Measurements from ENCODE around the gene SLC10A7.

Gene SLC10A7

GRCh38 chr4:146294776-146295175, 227.0 kb downstream of the SLC10A7 start:
- no peak for DNase-seq

GRCh38 chr4:146292508-146292907, 229.2 kb downstream of the SLC10A7 start:
- no peak for DNase-seq

DNA sequence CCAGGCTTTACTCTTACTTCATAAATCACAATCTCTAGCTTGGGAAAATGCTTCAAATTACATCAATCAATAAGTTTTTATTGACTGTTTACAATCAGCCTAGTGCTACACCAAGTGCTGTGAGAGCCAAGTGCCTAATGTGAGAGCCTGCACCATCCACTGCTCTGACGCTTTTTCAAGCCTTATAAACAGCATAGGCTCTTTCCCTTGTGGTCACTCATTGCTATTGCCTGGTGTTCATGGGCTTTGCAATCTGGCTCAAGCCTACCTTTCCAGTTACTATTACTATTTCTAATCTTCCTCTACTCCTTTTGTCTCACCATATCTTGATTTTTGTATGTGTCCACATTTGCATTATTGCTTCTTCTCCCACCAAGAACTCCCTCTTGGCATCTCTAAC, 230.4 kb downstream of the SLC10A7 start:
- DNase-seq = no peak

DNA sequence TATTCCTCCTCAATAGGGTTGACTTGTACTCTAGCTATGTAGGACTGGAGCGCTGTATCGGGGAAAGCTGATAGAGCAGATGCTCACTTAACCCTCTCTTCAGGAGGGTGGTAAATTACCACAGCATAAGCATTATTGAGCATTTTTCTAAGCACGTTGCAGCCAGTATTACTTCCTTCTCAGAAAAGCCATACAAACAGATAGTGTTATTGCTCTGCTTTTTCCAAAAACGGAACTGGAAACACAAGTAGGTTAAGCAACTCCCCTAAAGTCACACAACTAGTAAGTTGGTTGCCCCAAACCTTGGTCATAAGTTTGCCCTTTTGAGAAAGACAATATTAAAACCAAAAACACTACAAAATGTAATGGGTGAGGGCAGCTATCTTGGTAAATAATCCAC, 233.5 kb downstream of the SLC10A7 start:
- no peak for DNase-seq

GRCh38 chr4:146285037-146285436, 236.7 kb downstream of the SLC10A7 start:
- DNase-seq = no peak

- no peak for DNase-seq
These were observed 237.7 kb downstream of the SLC10A7 start for GRCh38 chr4:146283758-146284651.

DNA sequence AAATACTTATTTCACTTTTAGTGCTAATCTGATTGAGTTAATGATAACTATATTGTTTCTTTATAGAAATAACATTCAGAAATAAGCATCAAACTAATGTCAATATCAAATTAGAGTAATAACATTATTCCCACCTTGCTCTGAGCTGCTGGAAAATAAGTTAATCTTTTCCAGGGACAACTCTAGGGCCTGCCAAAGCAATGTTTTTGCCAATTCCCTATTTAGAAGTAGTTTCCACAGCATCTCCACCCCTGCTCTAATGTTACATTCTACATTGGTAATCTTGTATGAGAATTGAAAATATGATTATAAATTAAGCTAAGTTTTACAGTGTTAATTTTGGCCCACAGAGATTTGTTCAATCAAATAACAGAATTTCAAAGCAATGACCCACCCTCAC, 239.1 kb downstream of the SLC10A7 start:
- DNase-seq = no peak

- DNase-seq = no peak
These were observed 242.8 kb downstream of the SLC10A7 start for GRCh38 chr4:146278986-146279385.

GRCh38 chr4:146275370-146275769, 246.4 kb downstream of the SLC10A7 start:
- no peak for DNase-seq

DNA sequence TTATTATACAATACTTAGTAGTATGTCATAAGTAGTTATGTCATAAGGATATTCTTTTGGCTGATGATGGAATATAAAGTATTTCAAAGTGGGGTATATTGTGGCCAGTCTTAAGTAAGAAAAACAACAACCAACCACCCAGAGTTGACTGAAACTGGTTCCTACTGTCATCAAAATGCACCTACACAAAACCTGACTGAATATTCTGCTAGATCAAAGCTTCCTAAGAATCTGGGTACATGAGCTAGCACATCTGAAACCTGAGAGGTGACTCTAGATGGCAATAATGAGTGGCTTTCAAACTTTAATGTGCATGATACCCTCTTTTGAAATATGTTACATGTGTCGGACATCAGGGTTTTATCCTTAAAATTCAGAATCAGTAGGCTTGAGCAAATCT, 247.0 kb downstream of the SLC10A7 start:
- no peak for DNase-seq

- no peak for DNase-seq
These were observed 248.4 kb downstream of the SLC10A7 start for GRCh38 chr4:146273204-146273901.

- DNase-seq = no peak
These were observed 250.3 kb downstream of the SLC10A7 start for GRCh38 chr4:146271466-146271865.

- DNase-seq = no peak
These were observed 252.5 kb downstream of the SLC10A7 start for GRCh38 chr4:146269228-146269653.

DNA sequence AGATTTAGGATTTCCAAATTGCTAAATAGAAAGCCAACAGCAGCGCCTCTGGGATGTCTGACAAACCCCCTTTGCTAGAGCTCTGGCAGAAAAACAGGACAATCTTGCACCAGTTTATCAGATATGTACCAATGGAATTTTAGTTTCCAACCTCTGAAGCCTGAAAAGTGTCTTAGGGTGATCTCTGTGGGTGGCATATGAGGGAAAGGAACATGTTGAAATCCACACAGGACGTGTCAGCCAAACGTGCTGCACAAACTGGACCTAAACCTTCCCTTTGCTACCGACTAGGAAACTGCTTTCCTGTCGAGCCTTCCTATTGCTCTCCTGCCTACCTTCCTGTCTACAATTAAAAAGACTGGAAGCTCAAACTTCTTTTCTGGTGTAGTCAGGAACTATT, 253.9 kb downstream of the SLC10A7 start:
- DNase-seq = no peak

GRCh38 chr4:146265950-146266490, 255.7 kb downstream of the SLC10A7 start:
- no peak for DNase-seq

- no peak for DNase-seq
These were observed 257.9 kb downstream of the SLC10A7 start for GRCh38 chr4:146263793-146264192.

DNA sequence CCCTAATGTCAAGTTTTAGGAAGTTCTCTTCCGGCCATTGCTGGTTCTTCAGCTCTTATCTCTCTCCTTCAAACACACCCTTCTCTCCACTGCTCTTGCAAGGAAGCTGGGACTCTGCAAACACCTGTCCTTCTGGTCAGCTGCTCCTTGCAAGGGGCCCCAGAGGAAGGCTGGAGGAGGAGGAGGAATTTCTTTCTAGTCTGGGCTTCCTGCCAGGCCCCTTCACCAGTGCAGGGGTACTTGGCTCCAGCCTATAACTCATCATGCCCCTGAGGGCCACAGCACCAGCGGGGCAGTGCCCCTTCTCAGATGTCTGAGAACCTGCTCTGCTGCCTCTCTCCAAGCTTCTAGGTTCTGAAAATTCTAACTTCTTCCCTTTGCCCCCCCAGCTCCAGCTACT, 260.7 kb downstream of the SLC10A7 start:
- no peak for DNase-seq

- no peak for DNase-seq
These were observed 261.2 kb downstream of the SLC10A7 start for GRCh38 chr4:146260521-146260920.

DNA sequence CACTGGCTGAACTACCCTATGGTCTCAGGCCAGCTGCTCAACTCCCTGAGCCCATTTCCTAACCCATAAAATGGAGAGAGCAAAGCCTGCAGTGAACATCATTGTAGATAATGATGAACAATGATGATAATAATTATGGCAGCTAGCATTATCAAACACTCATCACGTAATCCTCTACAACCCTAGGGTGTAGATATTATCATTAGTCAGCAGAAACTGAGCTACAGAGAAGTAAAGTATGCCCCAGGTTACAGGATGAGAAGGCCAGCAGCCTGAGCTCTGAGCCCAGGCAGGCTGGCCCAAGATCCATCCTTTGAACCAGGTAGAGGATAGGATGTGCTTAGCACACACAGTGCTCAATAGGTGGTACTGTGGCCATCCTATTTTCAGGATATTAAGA, 264.2 kb downstream of the SLC10A7 start:
- no peak for DNase-seq

DNA sequence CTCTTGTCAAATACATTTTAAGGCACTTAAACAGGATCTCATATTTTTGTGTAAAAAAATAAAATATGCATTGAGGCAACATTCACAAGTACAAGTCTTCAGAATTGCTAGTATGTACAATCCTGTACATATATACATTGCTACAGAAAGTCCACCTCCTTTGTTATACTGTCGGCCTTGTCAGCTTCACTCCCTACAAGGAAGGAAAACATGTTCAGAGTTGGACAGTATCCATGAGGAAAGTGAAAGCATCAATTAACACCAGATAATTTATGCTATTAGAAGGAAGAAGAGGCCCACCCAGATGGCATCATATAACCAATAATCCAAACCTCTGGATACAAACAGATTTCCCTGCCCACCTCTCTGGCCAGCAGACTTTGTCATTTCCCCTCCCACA, 265.4 kb downstream of the SLC10A7 start:
- DNase-seq = no peak

- no peak for DNase-seq
These were observed 265.9 kb downstream of the SLC10A7 start for GRCh38 chr4:146255874-146256273.

DNA sequence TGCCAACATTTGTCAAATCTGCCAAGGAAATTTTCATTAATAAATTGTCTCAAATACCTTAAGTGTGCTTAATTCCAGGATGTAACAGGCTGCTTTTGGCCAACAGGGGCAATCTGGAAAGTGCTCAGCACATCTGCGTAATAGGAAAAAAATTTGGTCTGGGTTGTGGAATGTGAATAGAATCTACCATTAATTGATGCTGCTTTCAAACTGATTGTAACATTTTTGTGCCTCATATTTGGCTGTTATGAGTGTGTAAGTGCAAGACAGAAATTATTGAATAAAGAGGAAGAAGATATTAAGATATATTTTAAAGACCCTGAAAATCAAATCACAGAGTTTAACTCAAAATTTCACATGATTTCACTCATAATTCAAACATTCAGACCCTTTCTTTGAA, 266.3 kb downstream of the SLC10A7 start:
- no peak for DNase-seq

DNA sequence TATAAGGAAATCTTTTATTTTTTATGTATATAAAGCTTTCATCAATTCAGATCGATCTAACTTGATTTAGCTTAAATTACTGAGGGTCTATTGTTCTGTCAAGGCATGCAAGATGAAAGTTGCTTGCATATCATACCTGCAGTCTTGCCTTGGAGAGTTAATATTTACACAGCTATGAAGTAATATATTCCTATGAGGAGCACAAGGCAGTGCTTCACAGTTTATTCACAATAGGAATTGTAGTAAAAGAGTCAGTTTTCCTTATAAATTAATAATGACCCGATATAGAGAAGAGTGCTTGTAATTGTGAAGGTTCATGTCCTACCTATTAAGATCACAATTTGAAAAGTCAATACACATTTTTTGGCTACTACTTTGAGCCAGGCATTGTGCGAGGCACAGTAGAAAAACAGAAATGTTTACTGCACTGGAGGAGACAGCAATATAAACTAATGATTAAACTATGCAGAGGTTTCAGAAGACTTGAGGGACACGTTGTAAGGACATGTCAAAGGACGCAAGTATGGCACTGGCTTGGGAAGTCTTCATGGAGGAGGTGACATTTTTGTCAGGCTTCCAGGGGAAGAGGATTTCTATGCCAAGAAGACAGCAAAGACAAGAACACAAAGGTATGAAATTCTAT, 268.6 kb downstream of the SLC10A7 start:
- no peak for DNase-seq

DNA sequence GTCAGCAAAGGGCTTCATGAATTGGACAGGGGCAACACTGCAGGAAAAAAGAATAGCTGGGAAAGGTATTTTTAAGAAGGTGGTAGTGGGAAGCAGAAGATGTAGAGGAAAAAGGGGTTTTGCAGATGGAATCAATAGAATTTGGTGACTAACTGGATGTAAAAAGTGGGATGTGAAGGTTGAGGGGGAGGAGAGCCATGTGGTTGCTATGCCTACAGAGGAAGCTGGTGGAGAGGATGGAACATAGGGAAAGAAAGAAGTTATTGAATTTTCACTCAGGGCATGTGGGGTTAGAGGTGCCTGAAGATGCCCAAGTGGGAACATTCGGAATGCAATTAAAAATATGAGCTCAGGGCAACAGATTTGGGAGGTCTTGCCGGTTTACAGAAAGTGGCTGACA, 274.4 kb downstream of the SLC10A7 start:
- no peak for DNase-seq
